IMR-90 (cell line): ENCODE data around the gene GUCY1B1. TPM values are rescaled to one million over a fixed set of nuclear protein-coding genes. Genes with fewer than 3 reads are reported as not detected.

ENCODE experiments used
- ATAC-seq: fragments of 200-7000 bp; cut with Tn5 transposase; 2 replicates; pipeline ENCODE4 v1.9.1; 2020; ENCODE audit warnings: low read depth, mild to moderate bottlenecking, moderate library complexity
- BruUV-seq: library from RNA; stranded (reverse); fragments of 400-500 nt; replicated peaks from 2 replicates; lab custom pipeline; 2021; lab: Mats Ljungman, UMichigan
- CTCF ChIA-PET: fragments of 300-600 bp; formaldehyde crosslinking; extraction: SDS; loops from one replicate; lab custom pipeline; 2021; ENCODE audit warnings: antibody characterized with exemption; lab: Yijun Ruan, JAX
- POLR2A ChIA-PET: fragments of 300-600 bp; sonication (Branson Sonifier 250); formaldehyde crosslinking; loops from one replicate; lab custom pipeline; 2022; ENCODE audit warnings: antibody characterized with exemption; ENCODE audit not compliant: unreplicated experiment; lab: Charles Lee
- DNase-seq: peaks from one replicate; pipeline ENCODE4 v3.0.0; 2013
- H2AFZ ChIP-seq: replicated peaks from 2 replicates; pipeline ENCODE3; 2013; ENCODE audit warnings: low read length, mild to moderate bottlenecking; ENCODE audit not compliant: poor library complexity
- H2AK5ac ChIP-seq: 2 replicates; pipeline ENCODE4 v1.6.1; 2013; ENCODE audit warnings: low read depth, low read length, inconsistent platforms
- H2AK9ac ChIP-seq: replicated peaks from 2 replicates; pipeline ENCODE3; 2013; ENCODE audit warnings: mild to moderate bottlenecking, low read depth, low read length, moderate library complexity; ENCODE audit not compliant: poor library complexity
- H2BK120ac ChIP-seq: 2 replicates; pipeline ENCODE4 v1.6.1; 2013; ENCODE audit warnings: low read depth, low read length, inconsistent platforms
- H2BK15ac ChIP-seq: 3 replicates; pipeline ENCODE4 v1.6.1; 2013; ENCODE audit warnings: low read depth, low read length, inconsistent platforms
- H2BK20ac ChIP-seq: 2 replicates; pipeline ENCODE4 v1.6.1; 2013; ENCODE audit warnings: low read depth, mild to moderate bottlenecking, inconsistent platforms, low read length, moderate library complexity
- H2BK5ac ChIP-seq: 2 replicates; pipeline ENCODE4 v1.6.1; 2013; ENCODE audit warnings: mild to moderate bottlenecking, low read depth, low read length, inconsistent platforms; ENCODE audit not compliant: poor library complexity, severe bottlenecking
- H3K14ac ChIP-seq: replicated peaks from 2 replicates; pipeline ENCODE4 v1.6.1; 2013; ENCODE audit warnings: low read depth, low read length, inconsistent platforms
- H3K18ac ChIP-seq: 2 replicates; pipeline ENCODE4 v1.6.1; 2013; ENCODE audit warnings: low read depth, low read length, control low read depth
- H3K23ac ChIP-seq: 2 replicates; pipeline ENCODE4 v1.6.1; 2013; ENCODE audit warnings: low read depth, low read length, inconsistent platforms
- H3K27ac ChIP-seq: 2 replicates; pipeline ENCODE4 v1.5.1; 2013; ENCODE audit warnings: mild to moderate bottlenecking, control low read depth, low read length; ENCODE audit not compliant: insufficient read depth
- H3K27me3 ChIP-seq: 2 replicates; pipeline ENCODE4 v1.6.1; 2013; ENCODE audit warnings: low read length; ENCODE audit not compliant: control insufficient read depth, insufficient read depth
- H3K36me3 ChIP-seq: 2 replicates; pipeline ENCODE4 v1.6.1; 2013; ENCODE audit warnings: low read length, mixed read lengths; ENCODE audit not compliant: control insufficient read depth, insufficient read depth
- H3K4ac ChIP-seq: 2 replicates; pipeline ENCODE4 v1.6.1; 2013; ENCODE audit warnings: low read depth, low read length, inconsistent platforms
- H3K4me1 ChIP-seq: 2 replicates; pipeline ENCODE4 v1.6.1; 2013; ENCODE audit warnings: low read length, mixed read lengths; ENCODE audit not compliant: control insufficient read depth, insufficient read depth
- H3K4me2 ChIP-seq: 2 replicates; pipeline ENCODE4 v1.6.1; 2013; ENCODE audit warnings: low read depth, mild to moderate bottlenecking, control low read depth, low read length, moderate library complexity
- H3K4me3 ChIP-seq: 2 replicates; pipeline ENCODE4 v1.5.1; 2013; ENCODE audit warnings: low read depth, mild to moderate bottlenecking, control low read depth, low read length, moderate library complexity; ENCODE audit not compliant: insufficient read depth
- H3K56ac ChIP-seq: 2 replicates; pipeline ENCODE4 v1.6.1; 2013; ENCODE audit warnings: low read length, inconsistent platforms; ENCODE audit not compliant: insufficient read depth; ENCODE audit errors: extremely low read depth
- H3K79me1 ChIP-seq, 2 experiments: 2 replicates each; pipeline ENCODE4 v1.6.1; 2013; ENCODE audit warnings: low read length in 2 of 2, inconsistent platforms in 1 of 2, low read depth in 1 of 2
- H3K9ac ChIP-seq: 2 replicates; pipeline ENCODE4 v1.6.1; 2013; ENCODE audit warnings: low read depth, low read length, control low read depth
- H3K9me1 ChIP-seq: 2 replicates; pipeline ENCODE4 v1.6.1; 2013; ENCODE audit warnings: low read length, inconsistent platforms; ENCODE audit not compliant: insufficient read depth
- H3K9me3 ChIP-seq: 2 replicates; pipeline ENCODE4 v1.6.1; 2013; ENCODE audit warnings: low read length; ENCODE audit not compliant: control insufficient read depth, insufficient read depth
- H4K20me1 ChIP-seq: 2 replicates; pipeline ENCODE4 v1.6.1; 2013; ENCODE audit warnings: low read length, inconsistent platforms; ENCODE audit not compliant: insufficient read depth
- H4K5ac ChIP-seq: 2 replicates; pipeline ENCODE4 v1.6.1; 2013; ENCODE audit warnings: mild to moderate bottlenecking, low read depth, low read length, control low read depth
- H4K8ac ChIP-seq, 2 experiments: 2 replicates each; pipeline ENCODE4 v1.6.1; 2013; ENCODE audit warnings: low read depth in 2 of 2, low read length in 2 of 2, control low read depth in 1 of 2, inconsistent platforms in 1 of 2
- H4K91ac ChIP-seq: 2 replicates; pipeline ENCODE4 v1.6.1; 2013; ENCODE audit warnings: low read depth, low read length, inconsistent platforms; ENCODE audit not compliant: insufficient read depth
- BHLHE40 ChIP-seq: fragments of 150-350 bp; IDR thresholded peaks from 2 replicates; pipeline ENCODE4 v1.6.1; 2016; ENCODE audit warnings: mild to moderate bottlenecking, low read depth, low read length
- CEBPB ChIP-seq: IDR thresholded peaks from 2 replicates; pipeline ENCODE4 v1.6.1; 2012; ENCODE audit warnings: low read depth, low read length, improper control_type of control experiment
- CHD1 ChIP-seq: IDR thresholded peaks from 2 replicates; pipeline ENCODE4 v1.6.1; 2012; ENCODE audit warnings: low read depth, low read length, improper control_type of control experiment
- CTCF ChIP-seq: conservative IDR thresholded peaks from 2 replicates; pipeline ENCODE4 v1.5.1; 2012; ENCODE audit warnings: mild to moderate bottlenecking, low read depth, low read length, improper control_type of control experiment
- ELK1 ChIP-seq: fragments of 150-350 bp; IDR thresholded peaks from 2 replicates; pipeline ENCODE4 v1.6.1; 2016; ENCODE audit warnings: low read depth, mild to moderate bottlenecking, low read length, moderate library complexity, borderline replicate concordance
- FOS ChIP-seq: fragments of 150-350 bp; IDR thresholded peaks from 2 replicates; pipeline ENCODE4 v1.6.1; 2016; ENCODE audit warnings: low read depth, low read length
- MAFK ChIP-seq: IDR thresholded peaks from 2 replicates; pipeline ENCODE4 v1.6.1; 2012; ENCODE audit warnings: low read depth, low read length, improper control_type of control experiment
- MAZ ChIP-seq: IDR thresholded peaks from 2 replicates; pipeline ENCODE4 v1.6.1; 2012; ENCODE audit warnings: low read depth, mild to moderate bottlenecking, low read length, improper control_type of control experiment, moderate library complexity, borderline replicate concordance
- MXI1 ChIP-seq: IDR thresholded peaks from 2 replicates; pipeline ENCODE4 v1.6.1; 2012; ENCODE audit warnings: low read depth, mild to moderate bottlenecking, low read length, moderate library complexity, borderline replicate concordance
- NFE2L2 ChIP-seq: fragments of 150-350 bp; IDR thresholded peaks from 2 replicates; pipeline ENCODE4 v1.6.1; 2016; ENCODE audit warnings: low read depth, mild to moderate bottlenecking, low read length
- POLR2A ChIP-seq: IDR thresholded peaks from 2 replicates; pipeline ENCODE4 v1.6.1; 2012; ENCODE audit warnings: mild to moderate bottlenecking, low read depth, low read length
- RAD21 ChIP-seq: IDR thresholded peaks from 2 replicates; pipeline ENCODE4 v1.6.1; 2012; ENCODE audit warnings: low read length, improper control_type of control experiment
- RCOR1 ChIP-seq: IDR thresholded peaks from 2 replicates; pipeline ENCODE4 v1.6.1; 2012; ENCODE audit warnings: mild to moderate bottlenecking, low read length, improper control_type of control experiment; ENCODE audit not compliant: insufficient replicate concordance
- RFX5 ChIP-seq: IDR thresholded peaks from 2 replicates; pipeline ENCODE4 v1.8.0; 2012; ENCODE audit warnings: low read depth, mild to moderate bottlenecking, low read length, moderate library complexity
- SMC3 ChIP-seq: fragments of 150-350 bp; IDR thresholded peaks from 2 replicates; pipeline ENCODE4 v1.6.1; 2016; ENCODE audit warnings: low read depth, mild to moderate bottlenecking, antibody characterized with exemption, low read length, moderate library complexity
- USF2 ChIP-seq: fragments of 150-350 bp; IDR thresholded peaks from 2 replicates; pipeline ENCODE4 v1.6.1; 2017; ENCODE audit warnings: mild to moderate bottlenecking, antibody characterized with exemption, low read length, low read depth
- WGBS, 2 experiments: methylation state at CpG; one replicate each; pipeline versions ENCODE4 v1.1.5 to v1.1.7; 2013; ENCODE audit warnings: missing lambda C conversion rate in 2 of 2; ENCODE audit not compliant: insufficient read length in 1 of 2; ENCODE audit errors: extremely low coverage in 2 of 2; 5-methylcytosine and 5-hydroxymethylcytosine counted together
- dilution Hi-C: fragments of 300-500 bp; cut with HindIII; formaldehyde crosslinking; loops from one replicate; pipeline ENCODE4 v1.14.3; 2018; ENCODE audit warnings: low sequenced_read_pairs; ENCODE audit not compliant: unreplicated experiment
- in situ Hi-C: fragments of 300-500 bp; cut with MboI; formaldehyde crosslinking; loops from 3 replicates; pipeline ENCODE4 v1.14.3; 2019; ENCODE audit warnings: low sequenced_read_pairs, inconsistent platforms, mixed read lengths
- intact Hi-C: fragments of 100-400 bp; cut with micrococcal nuclease; formaldehyde crosslinking; loops from 2 replicates; pipeline ENCODE4 v1.10.0; 2022
- polyA plus RNA-seq, 3 experiments: library from polyadenylated mRNA; depleted of rRNA; stranded (reverse); fragments of >200 nt; gene quantifications; 2 replicates each; pipeline ENCODE4 v1.2.3, GENCODE V29; 2012; ENCODE audit warnings: low replicate concordance in 1 of 3
- total RNA-seq: library from RNA; depleted of rRNA; stranded (reverse); fragments of >200 nt; gene quantifications from 2 replicates; pipeline ENCODE4 v1.2.3, GENCODE V29; 2012

Gene GUCY1B1
- total and polyA plus RNA-seq, 2 of the 4 experiments (the other 2 are of a cell fraction): 2.9 to 3.8 TPM

GRCh38 chr4:155751569-155751968, 7.3 kb upstream of the GUCY1B1 start:
- H3K4me1 ChIP-seq: peaks cover 5% of the 10 kb centered on the region
- WGBS, 2 experiments: no CpG with 5 or more reads among the region's 5 CpGs
- no peak overlapping the region for H3K4ac ChIP-seq
- 0 out of 2 replicates have a peak, but pooled peaks cover 2% of the 10 kb centered on the region for H3K27me3 ChIP-seq
- no peak overlapping the region for H2AK9ac ChIP-seq
- H3K14ac ChIP-seq: no peak overlapping the region
- H3K9ac ChIP-seq: no peak overlapping the region
- H3K4me3 ChIP-seq: no peak overlapping the region
- H4K20me1 ChIP-seq: no peaks in the 10 kb centered on the region
- no peaks in the 10 kb centered on the region for H3K9me3 ChIP-seq
- CTCF ChIA-PET: no interaction called here
- DNase-seq: no peak
- dilution Hi-C loops (no loop called here), intact Hi-C loops (no loop called here), in situ Hi-C loops (no loop called here)
- no peaks in the 10 kb centered on the region for H3K36me3 ChIP-seq
- POLR2A ChIA-PET: no interaction called here
- H3K9me1 ChIP-seq: no peaks in the 10 kb centered on the region
- no peak overlapping the region for H2BK120ac ChIP-seq
- H3K23ac ChIP-seq: no peak overlapping the region
- H4K5ac ChIP-seq: no peak overlapping the region
- TF ChIP-seq RCOR1: no peak
- TF ChIP-seq MAZ: no peak
- no peak for TF ChIP-seq CEBPB
- TF ChIP-seq CTCF: no peak
- TF ChIP-seq MAFK: no peak
- no peak for TF ChIP-seq BHLHE40
- TF ChIP-seq FOS: no peak
- TF ChIP-seq USF2: no peak
- TF ChIP-seq CHD1: no peak
- no peak for TF ChIP-seq NFE2L2
- TF ChIP-seq ELK1: no peak
- TF ChIP-seq RAD21: no peak
- TF ChIP-seq MXI1: no peak
- TF ChIP-seq SMC3: no peak
- TF ChIP-seq RFX5: no peak
- no peak for TF ChIP-seq POLR2A
- H2AFZ ChIP-seq: no peak overlapping the region
- H3K27ac ChIP-seq: no peak overlapping the region
- H3K4me2 ChIP-seq: no peak overlapping the region
- BruUV-seq: no TSS peak
- no peak overlapping the region for H2BK20ac ChIP-seq
- no peak overlapping the region for H2BK5ac ChIP-seq
- no peak overlapping the region for H2BK15ac ChIP-seq
- H3K79me1 ChIP-seq: no peaks in the 10 kb centered on the region
- no peak overlapping the region for H3K18ac ChIP-seq
- ATAC-seq: no peak
- no peak overlapping the region for H4K8ac ChIP-seq
- H2AK5ac ChIP-seq: no peak overlapping the region
- H3K56ac ChIP-seq: no peak overlapping the region
- no peak overlapping the region for H4K91ac ChIP-seq
